ENCODE measurements around the gene CCDC116. TPM values are rescaled to one million over a fixed set of nuclear protein-coding genes. Genes with fewer than 3 reads are reported as not detected.

CCDC116 gene
- total RNA-seq, 2 donors from 2014 or later, result 0.46 to 0.84 TPM

DNA sequence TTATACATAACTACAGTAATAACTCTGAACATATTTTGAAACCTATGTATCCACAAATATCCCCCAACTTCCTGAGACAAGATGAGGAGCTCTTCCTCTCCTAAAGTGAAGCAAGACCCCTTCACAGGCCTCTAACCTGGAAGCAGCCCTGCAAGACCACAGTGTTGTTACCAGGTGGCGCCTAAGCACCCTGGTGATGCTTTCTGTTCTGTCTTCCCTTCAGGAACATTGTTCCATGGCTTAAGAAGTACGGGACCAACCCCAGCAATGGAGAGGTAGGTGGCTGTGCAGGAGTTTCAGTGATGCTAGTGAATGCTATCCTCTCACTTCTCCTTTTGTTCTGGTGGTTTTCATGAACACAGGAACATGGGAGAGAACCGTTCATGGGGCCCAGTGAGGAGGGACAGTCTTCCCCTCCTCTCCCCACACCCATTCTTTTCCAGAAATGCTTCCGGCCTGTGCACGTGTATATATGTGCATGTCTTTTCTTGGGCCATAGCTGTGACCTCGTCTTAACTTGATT is 39.6 kb downstream of the CCDC116 start:
- H3K27me3 Mint-ChIP-seq (ENCODE audit: insufficient read depth), result no peaks in the 10 kb centered on the region
- Histone ChIP-seq H3K36me3 (ENCODE audit: control insufficient read depth, insufficient read depth, low read length) (peaks cover 61% of the 10 kb centered on the region), H3K9ac (ENCODE audit: extremely low read depth, low read length, poor library complexity, severe bottlenecking) (no peak overlapping the region), H3K4me3 (ENCODE audit: low read length) (no peak overlapping the region), H3K4me1 (ENCODE audit: control insufficient read depth, insufficient read depth, low read length) (no peaks in the 10 kb centered on the region), H3K27me3 (ENCODE audit: control insufficient read depth, insufficient read depth, low read length, poor library complexity, severe bottlenecking) (no peaks in the 10 kb centered on the region), H3K27ac (ENCODE audit: low read depth, low read length) (no peak overlapping the region), H3K9me3 (ENCODE audit: control insufficient read depth, low read length) (no peaks in the 10 kb centered on the region)
- TF ChIP-seq CTCF (conservative IDR thresholded peaks at IDR 0.05), result peak; percentile 41
- peak; percentile 30 for DNase-seq
- no peak overlapping the region for H3K27ac Mint-ChIP-seq
- H3K4me1 Mint-ChIP-seq, result no peaks in the 10 kb centered on the region
- H3K36me3 Mint-ChIP-seq (ENCODE audit: low read depth), result peaks cover 67% of the 10 kb centered on the region
- H3K9me3 Mint-ChIP-seq, result peaks cover 12% of the 10 kb centered on the region
- no peak overlapping the region for H3K4me3 Mint-ChIP-seq
- whole genome bisulfite sequencing, 2 experiments (ENCODE audit: insufficient coverage in 1 of 2, insufficient read length in 1 of 2), result 96 to 100% methylated on average over 2 to 6 of the region's 6 CpGs

DNA sequence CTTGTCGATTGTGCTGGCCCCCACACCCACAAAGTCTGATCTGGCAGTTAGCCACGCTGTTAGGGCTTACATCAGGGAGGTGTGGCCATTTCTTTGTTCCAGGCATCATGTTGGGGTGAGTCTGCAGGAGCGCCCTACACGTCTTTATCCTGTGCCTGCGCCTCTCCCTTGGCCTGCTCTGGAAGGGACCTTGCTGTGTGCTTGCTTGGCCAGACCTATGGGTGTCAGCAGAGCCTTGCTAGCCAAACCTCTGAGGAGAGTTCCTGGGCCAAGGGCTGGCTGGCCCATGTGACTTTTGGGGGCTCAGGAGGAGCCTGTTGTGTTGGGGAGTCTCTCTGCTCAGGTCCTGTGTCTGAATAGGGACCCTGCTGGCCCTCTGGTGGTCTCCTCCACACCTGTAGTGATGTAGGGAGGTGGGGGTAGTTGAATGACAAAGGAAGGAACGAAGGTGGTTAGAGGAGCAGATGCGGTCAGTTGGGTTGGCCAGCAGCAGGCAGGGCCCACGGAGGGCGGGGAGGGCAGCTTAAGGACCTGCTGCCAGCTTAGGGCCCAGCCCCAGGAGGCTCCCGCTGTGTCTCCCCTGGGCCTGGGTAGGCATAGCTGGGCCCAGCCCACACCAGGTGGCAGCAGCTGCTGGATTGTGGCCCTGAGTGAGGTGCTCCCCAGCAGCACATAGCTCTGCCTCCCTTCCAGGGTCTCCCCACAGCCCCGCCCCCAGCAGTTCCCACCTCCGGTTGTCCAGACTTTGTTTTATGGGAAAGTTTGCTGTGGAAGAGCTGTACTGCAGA is 41.2 kb downstream of the CCDC116 start:
- Histone ChIP-seq H3K27ac (ENCODE audit: low read depth, low read length) (no peak overlapping the region), H3K4me3 (ENCODE audit: low read length) (no peak overlapping the region), H3K9ac (ENCODE audit: extremely low read depth, low read length, poor library complexity, severe bottlenecking) (no peak overlapping the region), H3K36me3 (ENCODE audit: control insufficient read depth, insufficient read depth, low read length) (peaks cover 61% of the 10 kb centered on the region), H3K4me1 (ENCODE audit: control insufficient read depth, insufficient read depth, low read length) (no peaks in the 10 kb centered on the region), H3K9me3 (ENCODE audit: control insufficient read depth, low read length) (no peaks in the 10 kb centered on the region), H3K27me3 (ENCODE audit: control insufficient read depth, insufficient read depth, low read length, poor library complexity, severe bottlenecking) (no peaks in the 10 kb centered on the region)
- WGBS, 2 experiments (ENCODE audit: insufficient coverage in 1 of 2, insufficient read length in 1 of 2), result 96 to 97% methylated on average over 3 to 12 of the region's 12 CpGs
- H3K36me3 Mint-ChIP-seq (ENCODE audit: low read depth), result peaks cover 78% of the 10 kb centered on the region
- H3K27me3 Mint-ChIP-seq (ENCODE audit: insufficient read depth), result no peaks in the 10 kb centered on the region
- no peak overlapping the region for H3K27ac Mint-ChIP-seq
- H3K4me3 Mint-ChIP-seq, result no peak overlapping the region
- DNase-seq, result peak; percentile 34
- no peak for TF ChIP-seq CTCF (conservative IDR thresholded peaks at IDR 0.05)
- H3K4me1 Mint-ChIP-seq, result no peaks in the 10 kb centered on the region
- H3K9me3 Mint-ChIP-seq, result peaks cover 26% of the 10 kb centered on the region

- 93 to 95% methylated on average over 10 to 12 of the region's 12 CpGs for whole genome bisulfite sequencing, 2 experiments (ENCODE audit: insufficient coverage in 1 of 2, insufficient read length in 1 of 2)
- no peaks in the 10 kb centered on the region for H3K4me1 Mint-ChIP-seq
- peaks cover 78% of the 10 kb centered on the region for H3K36me3 Mint-ChIP-seq (ENCODE audit: low read depth)
These were observed 42.2 kb downstream of the CCDC116 start for GRCh38 chr22:21674638-21675245.

More at GRCh38 chr22:21674638-21675245, 42.2 kb downstream of the CCDC116 start:
- H3K36me3 ChIP-seq (ENCODE audit: control insufficient read depth, insufficient read depth, low read length), result peaks cover 61% of the 10 kb centered on the region
- no peaks in the 10 kb centered on the region for H3K9me3 ChIP-seq (ENCODE audit: control insufficient read depth, low read length)
- DNase-seq, result no peak
- H3K4me3 Mint-ChIP-seq, result no peak overlapping the region
- H3K9ac ChIP-seq (ENCODE audit: extremely low read depth, low read length, poor library complexity, severe bottlenecking), result no peak overlapping the region
- H3K27me3 ChIP-seq (ENCODE audit: control insufficient read depth, insufficient read depth, low read length, poor library complexity, severe bottlenecking), result no peaks in the 10 kb centered on the region
- H3K27ac ChIP-seq (ENCODE audit: low read depth, low read length), result no peak overlapping the region
- H3K4me3 ChIP-seq (ENCODE audit: low read length), result no peak overlapping the region
- H3K4me1 ChIP-seq (ENCODE audit: control insufficient read depth, insufficient read depth, low read length), result no peaks in the 10 kb centered on the region
- H3K27me3 Mint-ChIP-seq (ENCODE audit: insufficient read depth), result no peaks in the 10 kb centered on the region
- no peak overlapping the region for H3K27ac Mint-ChIP-seq
- H3K9me3 Mint-ChIP-seq, result peaks cover 26% of the 10 kb centered on the region
- TF ChIP-seq CTCF (conservative IDR thresholded peaks at IDR 0.05), result no peak
